Stimulated activated CD8-positive, alpha-beta memory T cell treated with anti-CD3 and anti-CD28 coated beads, Interleukin-12 subunit alpha, Interleukin-12 subunit beta, amount 100 ng/mL, for 24 hours (primary cell): ENCODE results near the gene ME1.
"Not testable (repeated sequence)": the region's sequence is repeated elsewhere in the genome, so short reads cannot be mapped to it uniquely, and the experiment has no call there.

Experiments used
- DNase-seq: peaks from one replicate; pipeline ENCODE4 v3.0.0-alpha.2; 2020; ENCODE audit errors: extremely low read depth

Gene ME1

GRCh38 chr6:83257791-83258190 lies 173.1 kb downstream of the ME1 start:
- DNase-seq, result no peak

GRCh38 chr6:83256719-83257118 lies 174.1 kb downstream of the ME1 start:
- DNase-seq, result not testable (repeated sequence)

DNA sequence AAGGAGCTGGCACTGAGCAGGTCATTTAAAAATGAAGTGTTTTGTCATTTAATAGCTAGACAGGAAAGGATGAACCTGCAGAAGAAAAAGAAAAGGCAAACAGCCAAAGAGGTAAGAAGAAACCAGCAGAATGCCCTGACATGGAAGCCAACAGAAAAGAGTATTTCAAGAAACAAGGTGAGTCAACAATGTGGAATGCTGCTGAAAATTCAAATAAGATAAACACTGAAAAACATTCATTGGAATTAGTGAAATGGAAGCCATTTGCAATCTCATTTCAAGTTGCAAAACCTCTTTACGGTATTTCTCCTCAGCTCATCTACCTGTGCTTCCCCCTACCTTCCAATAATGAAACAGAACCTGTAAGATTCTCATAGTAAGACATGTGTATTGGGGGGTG lies 178.1 kb downstream of the ME1 start:
- DNase-seq, result no peak

- DNase-seq, result no peak
These were observed 180.6 kb downstream of the ME1 start for GRCh38 chr6:83250235-83250634.

- no peak for DNase-seq
These were observed 183.4 kb downstream of the ME1 start for GRCh38 chr6:83247471-83247870.

DNA sequence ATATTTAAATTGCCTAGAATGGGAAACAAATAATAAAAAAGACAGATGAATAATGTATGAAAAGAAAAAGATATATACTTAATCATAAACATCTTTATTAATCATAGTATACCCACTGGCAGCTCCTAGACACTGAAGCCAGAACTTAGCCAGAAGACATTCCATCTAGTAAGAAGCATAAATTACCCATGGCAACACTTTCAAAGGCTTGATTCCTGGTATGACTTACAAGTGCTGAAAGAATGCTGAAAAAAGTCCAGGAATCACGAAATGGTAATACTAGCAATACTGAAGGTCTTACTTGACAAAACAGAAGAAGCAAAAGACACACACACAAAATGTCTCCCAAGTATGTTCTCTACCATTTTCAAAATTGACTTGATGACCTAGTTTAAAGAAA lies 199.7 kb downstream of the ME1 start:
- DNase-seq, result no peak

GRCh38 chr6:83226517-83226916 lies 204.3 kb downstream of the ME1 start:
- no peak for DNase-seq

DNA sequence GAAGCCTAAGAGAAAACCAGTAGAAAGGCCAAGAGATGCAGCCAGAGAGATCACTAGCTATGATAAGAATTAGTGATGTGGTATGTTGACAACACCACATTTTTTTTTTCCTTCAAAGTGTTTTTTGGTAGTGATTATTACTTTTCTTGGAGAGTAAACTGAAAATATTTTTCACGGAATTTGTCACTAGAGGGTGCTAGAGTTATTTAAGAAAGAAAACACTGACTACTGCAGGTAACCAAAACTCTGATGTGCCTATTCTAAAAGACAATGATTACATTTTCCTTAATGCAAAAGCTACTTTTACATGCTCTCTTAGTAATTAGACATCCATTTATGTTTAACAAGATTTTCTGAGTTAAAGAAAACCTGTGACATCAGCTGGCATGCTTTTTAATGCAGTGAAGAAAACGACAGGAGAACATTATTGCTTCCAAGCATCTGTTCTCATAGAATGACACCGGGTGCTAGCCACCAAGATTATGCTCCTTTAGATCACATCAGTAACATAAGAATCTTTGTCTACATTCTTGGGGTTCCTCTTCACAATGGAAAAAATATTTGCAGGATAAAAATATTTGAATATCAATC lies 208.9 kb downstream of the ME1 start:
- DNase-seq, result no peak

DNA sequence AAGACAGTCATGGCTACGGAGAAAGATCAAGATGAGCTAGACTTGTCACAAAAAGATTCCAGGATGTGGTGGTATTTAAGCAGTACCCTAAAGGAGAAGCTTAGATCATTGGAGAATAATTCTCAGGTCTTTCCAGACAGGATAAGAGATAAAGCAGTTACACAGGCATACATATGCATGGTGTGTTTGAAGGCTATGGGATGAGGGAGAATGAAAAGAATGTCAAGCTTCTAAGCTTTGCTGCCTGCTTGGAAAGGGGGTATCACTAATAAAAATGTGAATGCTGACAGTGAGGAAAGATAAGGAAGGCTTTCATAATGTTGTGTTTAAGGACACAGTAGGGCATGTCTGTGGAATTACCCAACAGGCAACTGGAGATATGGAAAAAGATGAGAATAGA lies 209.6 kb downstream of the ME1 start:
- no peak for DNase-seq

- no peak for DNase-seq
These were observed 210.7 kb downstream of the ME1 start for GRCh38 chr6:83220121-83220520.

- no peak for DNase-seq
These were observed 212.2 kb downstream of the ME1 start for GRCh38 chr6:83218646-83219045.

DNA sequence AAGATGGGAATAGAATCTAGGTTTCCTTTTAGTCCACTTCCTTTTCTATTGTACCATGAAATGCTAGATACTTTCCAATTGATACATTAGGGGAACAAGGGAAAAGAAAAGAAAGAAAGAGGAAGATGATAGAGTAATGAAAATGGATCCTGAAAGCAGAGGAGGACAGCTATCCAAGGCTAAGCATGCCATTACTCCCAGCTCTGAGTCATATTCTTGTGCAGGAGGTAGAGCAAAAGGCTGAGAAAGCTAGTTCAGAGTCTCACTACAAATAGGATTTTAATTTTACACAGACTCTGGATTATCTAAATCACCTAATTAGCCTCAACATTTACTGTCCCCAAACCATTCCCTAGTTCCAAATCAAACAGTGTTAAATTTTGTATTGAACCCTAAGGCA lies 214.0 kb downstream of the ME1 start:
- DNase-seq, result no peak

DNA sequence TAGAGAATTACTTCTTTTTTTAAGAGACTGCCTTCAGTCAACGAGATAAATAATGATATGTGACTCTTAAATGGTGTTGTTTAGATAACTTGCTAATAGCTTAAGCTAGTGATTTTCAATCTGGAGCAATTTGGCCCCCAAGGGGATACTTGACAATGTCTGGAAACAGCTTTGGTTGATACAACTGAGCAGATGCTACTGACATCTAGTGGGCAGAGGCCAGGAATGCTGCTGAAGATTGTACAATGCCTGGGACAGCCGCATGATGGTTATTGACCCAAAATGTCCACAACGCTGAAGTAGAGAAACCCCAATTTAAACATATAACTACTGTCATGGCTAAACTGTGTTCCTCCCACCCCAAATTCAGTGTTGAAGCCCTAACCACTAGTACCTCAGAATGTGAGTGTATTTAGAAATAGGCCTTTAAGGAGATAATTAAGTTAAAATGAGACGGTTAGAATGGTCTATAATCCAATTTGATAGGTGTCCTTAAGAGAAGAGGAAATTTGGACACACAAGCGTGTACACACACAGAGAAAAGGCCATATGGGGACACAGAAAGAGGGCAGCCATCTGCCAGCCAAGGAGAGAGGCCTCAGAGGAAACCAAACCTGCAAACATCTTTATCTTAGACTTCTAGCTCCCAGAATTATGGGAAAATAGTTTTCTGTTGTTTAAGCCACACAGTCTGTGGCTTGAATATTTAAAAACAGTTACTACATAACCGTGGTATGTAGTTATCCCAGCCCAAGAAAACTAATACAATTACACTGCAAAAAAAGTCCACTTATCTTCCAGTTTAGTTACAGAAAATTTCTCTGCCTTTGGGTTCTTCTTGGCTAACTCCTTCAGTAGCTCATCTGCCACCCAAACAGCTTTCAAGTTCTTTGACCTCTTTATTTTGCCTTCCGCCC lies 215.5 kb downstream of the ME1 start:
- no peak for DNase-seq

DNA sequence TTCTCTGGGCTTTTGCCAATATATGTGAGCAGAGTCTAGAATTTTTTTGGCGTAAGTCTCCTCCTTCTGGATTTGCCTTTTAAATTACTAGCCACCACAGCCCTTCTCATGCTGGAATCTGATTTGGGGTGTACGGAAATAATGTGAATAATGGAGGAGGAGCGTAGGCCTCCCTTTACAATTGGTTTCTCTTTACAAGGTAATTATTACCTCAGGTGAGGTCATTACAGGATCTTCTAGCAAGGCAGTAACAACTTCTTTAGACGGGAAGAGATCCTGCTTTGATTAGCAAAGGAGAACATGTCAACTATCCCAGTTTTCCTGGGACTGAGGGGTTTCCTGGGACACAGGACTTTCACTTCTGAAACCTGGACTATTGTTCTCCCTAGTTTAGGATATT lies 228.8 kb downstream of the ME1 start:
- no peak for DNase-seq

DNA sequence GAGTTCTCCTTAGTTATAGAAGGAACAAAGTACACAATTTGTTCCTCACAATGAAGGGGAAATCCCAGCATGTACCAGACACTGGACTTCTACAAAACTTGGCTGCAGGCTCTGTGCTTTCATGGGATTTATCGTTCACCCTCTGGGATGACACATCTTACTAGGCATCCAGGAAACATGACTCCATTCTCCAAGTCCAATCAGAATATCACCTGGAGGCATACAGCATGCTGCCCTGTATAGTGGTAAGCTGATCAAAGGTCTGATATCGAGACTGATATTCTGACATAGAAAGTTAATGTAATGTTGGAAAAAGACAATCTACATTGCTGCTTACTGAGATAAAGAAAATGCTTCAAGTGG lies 231.0 kb downstream of the ME1 start:
- no peak for DNase-seq

DNA sequence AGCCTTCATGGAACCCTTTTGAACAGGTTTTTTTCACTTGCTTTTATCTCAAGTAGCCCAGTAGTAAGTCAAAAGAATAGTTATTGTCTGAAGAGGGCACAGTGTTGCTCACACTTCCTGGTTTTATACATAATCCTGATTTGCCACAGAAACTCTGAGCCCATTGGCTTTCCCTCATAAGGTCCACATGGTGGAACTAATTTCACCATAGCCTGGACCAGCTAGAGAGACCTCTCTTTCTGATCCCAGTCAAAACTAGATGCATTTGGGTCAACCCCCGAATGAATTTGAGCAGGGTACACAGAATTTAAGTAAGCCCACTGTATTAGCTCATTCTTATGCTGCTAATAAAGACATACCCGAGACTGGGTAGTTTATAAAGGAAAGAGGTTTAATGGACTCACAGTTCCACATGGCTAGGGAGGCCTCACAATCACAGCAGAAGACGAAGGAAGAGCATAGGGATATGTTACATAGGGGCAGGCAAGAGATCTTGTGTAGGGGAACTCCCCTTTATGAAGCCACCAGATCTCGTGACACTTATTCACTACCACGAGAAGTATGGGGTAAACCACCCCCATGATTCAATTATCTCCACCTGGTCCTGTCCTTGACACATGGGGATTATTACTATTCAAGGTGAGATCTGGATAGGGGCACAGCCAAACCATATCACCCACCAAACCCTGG lies 231.5 kb downstream of the ME1 start:
- DNase-seq, result no peak

GRCh38 chr6:83198486-83199172 lies 232.2 kb downstream of the ME1 start:
- no peak for DNase-seq

- no peak for DNase-seq
These were observed 236.9 kb downstream of the ME1 start for GRCh38 chr6:83193747-83194566.

- peak; percentile 74 for DNase-seq
These were observed 237.7 kb downstream of the ME1 start, which contains the start of the genes PGM3 and RWDD2A for GRCh38 chr6:83192871-83193746. Gene PGM3, minus strand, starts transcription at chr6:83193265. Its CDS starts 2,253 bp downstream, at chr6:83191012. Gene RWDD2A, plus strand, starts transcription at chr6:83193357. Its CDS starts 1,095 bp downstream, at chr6:83194452.

DNA sequence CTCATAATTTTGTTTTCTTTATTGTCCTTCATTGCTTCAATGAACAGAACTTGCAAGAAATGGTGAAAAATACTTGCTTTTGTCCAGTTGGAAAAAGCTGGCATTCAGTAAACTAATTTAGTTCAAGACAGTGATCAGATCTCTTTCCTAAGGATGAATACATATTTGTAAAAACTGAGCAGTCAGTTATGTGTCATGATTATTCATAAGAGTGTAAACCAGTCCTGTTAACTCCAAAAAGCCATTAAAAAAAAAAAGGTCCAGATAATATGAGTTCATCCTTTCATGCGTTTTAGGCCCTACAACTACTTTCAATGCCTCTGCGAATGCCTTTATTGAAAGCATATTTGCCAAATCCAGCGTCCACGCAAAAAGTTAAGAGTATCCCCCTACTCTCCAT lies 238.4 kb downstream of the ME1 start:
- DNase-seq, result no peak
